Inferior parietal cortex (tissue), 1 donor: ENCODE data around the gene GARNL3.

Experiments
- DNase-seq: peaks from one replicate; pipeline ENCODE4 v3.0.0-alpha.2; 2016; ENCODE audit errors: extremely low spot score

The GARNL3 gene

DNA sequence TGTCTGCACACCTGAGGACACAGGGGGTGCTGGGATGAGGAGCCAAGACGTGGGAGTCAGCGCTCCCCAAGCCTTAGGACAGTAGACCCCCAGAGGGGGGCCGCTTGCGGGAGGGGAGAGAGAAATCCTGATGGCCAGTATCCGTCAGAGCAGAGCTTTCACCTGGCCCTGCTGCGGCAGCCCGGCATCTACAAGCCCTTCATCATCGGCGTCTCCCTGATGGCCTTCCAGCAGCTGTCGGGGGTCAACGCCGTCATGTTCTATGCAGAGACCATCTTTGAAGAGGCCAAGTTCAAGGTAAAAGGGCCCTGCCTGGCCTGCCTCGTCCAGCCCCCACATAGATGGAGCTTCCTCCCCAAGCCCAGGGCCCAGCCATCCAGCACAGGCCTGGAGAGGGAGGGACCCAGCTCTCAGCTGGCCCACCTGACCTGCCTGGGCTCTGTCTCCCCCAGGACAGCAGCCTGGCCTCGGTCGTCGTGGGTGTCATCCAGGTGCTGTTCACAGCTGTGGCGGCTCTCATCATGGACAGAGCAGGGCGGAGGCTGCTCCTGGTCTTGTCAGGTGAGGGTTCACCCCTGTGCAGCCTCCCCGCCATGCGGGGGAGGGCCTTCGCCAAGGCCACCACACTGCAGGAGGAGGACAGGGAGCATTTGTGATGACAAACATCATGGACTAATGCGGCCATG lies 139.1 kb downstream of the GARNL3 start:
- no peak for DNase-seq

DNA sequence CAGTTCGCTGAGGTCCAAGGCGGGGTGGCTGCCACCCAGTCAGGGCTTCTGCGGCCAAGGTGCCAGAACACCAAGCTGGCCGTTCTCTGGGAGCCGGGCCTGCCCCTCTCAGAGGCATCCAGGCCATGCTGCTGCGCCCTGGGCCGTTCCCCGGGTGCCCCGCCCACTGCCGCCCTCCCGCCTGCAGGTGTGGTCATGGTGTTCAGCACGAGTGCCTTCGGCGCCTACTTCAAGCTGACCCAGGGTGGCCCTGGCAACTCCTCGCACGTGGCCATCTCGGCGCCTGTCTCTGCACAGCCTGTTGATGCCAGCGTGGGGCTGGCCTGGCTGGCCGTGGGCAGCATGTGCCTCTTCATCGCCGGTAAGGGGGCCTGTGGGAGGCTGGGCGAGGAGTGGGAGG lies 140.1 kb downstream of the GARNL3 start:
- no peak for DNase-seq

DNA sequence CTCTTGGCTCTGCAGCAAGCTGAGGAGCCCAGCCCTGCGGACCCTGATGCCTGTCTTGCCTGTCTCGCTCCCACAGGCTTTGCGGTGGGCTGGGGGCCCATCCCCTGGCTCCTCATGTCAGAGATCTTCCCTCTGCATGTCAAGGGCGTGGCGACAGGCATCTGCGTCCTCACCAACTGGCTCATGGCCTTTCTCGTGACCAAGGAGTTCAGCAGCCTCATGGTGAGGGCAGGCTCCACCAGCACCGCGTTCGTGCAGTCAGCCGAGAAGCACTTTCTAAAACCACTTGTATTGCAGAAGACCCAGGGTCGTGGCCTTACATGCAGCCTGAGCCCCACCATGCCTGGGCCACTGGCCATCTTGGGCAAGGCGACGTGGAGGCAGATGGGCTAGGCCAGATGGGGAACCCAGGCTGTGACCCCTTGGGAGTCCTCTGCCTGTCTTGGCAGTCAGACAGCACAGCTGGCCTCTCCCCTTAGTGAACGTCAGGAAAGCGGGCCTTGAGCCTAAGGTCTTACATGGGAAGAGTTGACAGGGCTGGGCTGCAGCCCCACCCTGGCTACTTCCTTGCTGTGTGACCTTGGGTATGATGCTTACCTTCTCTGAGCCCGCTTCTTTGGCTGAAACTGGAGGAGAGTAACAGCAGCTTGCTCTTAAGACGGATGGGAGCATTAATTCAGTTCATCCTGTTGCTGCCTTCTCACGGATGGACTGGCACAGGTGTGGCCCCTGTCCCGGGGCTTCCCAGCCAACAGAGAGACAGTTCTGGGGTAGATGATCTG lies 141.0 kb downstream of the GARNL3 start:
- DNase-seq: no peak

- DNase-seq: no peak
Observed at GRCh38 chr9:127406799-127407491, 142.4 kb downstream of the GARNL3 start.

DNA sequence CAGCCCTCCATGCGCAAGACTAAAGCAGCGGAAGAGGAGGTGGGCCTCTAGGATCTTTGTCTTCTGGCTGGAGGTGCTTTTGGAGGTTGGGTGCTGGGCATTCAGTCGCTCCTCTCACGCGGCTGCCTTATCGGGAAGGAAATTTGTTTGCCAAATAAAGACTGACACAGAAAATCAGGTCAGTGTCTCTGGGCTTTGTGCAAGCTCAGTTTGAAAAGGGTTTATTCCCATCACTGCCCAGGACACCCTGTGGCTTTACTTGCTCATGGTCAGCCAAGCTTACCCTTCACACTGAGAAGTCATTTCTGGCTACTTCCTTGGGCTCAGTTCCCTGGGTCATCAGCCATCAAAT lies 142.9 kb downstream of the GARNL3 start:
- no peak for DNase-seq

GRCh38 chr9:127411122-127411521 lies 146.5 kb downstream of the GARNL3 start:
- DNase-seq: no peak

DNA sequence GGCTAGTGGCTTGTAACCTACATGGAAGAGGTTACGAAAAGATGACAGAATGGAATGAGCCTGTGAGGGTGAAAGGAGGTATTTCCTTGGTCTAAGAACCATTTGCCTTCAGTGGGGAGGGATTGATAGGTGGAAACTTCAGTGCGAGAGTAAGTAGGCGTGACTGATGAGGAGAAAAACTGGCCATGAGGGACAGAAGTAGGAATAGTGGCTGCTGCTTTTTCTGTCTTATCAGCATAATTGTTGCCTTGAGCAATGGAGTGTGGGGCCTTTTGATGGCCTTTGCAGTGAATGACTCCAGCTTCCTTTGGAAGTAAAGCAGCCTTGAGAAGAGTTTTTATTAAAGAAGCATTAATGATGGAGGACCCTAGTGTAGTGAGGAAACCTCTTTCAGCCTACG lies 150.6 kb downstream of the GARNL3 start:
- DNase-seq: no peak

- no peak for DNase-seq
Observed at GRCh38 chr9:127415657-127416056, 151.1 kb downstream of the GARNL3 start.

DNA sequence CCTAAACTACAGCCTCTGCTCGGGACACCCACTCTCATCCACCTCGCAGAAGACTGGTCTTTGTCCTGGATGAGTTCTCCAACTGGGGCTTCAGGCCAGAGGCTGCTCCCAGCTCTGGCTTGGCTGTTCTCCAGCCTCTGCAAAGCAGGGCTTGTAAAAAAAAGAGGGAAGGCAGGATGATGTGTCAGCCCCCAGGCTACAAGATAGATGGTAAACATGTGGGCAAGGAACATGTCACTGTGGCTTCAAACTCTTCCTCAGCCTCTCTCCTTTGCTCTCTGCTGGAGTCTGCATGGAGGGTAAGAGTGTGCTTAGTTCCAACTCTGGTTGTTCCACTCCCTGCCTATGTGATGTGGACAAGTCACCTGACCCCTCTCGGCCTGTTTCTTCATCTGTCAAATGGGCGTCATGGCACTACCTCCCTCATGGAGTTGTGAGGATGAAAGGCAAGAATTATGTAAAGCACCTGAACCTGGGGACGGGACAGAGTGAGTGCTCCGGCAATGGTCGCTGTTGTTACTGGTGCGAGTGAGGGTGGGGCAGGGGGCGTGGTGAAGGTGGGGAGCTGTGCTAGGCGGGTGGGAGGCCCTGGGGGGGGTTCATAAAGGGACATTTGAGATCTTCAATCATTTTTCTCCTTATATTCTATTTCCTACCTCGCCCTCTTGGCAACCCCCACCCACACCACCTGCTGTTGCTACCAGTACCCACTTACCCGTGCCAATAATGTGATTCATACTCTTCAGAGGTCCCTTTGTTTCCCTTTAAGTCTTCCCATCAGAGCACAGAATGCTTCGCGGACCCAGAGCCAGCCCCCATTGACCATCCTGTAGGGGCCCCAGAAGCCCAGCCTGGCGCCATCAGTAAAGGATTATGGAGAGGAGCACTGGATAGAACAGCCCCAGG lies 152.8 kb downstream of the GARNL3 start:
- DNase-seq: no peak

DNA sequence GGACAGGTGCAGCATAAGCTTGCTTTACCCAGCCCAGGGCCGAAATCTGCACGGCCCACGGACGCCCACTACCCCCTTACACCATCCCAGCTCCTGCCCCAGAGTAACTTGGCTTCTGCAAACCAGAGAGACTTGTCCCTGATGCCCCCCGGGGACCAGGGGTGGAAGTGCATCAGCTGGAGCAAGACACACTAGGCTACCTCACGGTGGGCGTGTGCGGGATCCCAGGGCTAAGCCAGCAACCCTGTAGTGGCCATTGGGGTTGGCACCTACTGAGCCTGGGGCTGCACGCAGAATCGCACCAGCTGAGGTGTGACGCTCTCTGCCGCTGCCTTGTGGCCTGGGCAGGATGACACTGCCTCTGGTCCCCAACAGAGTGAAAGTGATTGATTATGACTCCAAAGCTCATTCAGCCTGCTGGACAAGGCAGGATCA lies 153.5 kb downstream of the GARNL3 start:
- no peak for DNase-seq

DNA sequence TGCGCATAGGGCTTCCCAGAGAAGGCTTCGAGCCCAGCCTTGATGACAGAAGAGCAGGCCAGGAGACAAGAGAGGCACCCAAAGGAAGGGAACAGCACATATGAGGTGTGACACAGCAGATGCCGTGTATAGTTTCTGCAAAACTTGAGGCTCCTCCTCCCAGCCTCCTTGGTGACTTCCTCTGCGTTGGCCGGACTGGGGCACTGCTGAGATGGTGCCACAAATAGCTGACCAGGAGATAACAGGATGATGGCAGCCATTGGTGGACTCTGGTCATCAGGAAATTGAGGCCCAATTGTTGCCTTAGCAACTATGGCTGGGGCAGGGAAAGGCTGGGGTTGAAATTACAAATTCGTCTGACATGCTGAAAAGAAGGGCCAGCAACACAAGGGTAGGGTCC lies 154.8 kb downstream of the GARNL3 start:
- DNase-seq: no peak

DNA sequence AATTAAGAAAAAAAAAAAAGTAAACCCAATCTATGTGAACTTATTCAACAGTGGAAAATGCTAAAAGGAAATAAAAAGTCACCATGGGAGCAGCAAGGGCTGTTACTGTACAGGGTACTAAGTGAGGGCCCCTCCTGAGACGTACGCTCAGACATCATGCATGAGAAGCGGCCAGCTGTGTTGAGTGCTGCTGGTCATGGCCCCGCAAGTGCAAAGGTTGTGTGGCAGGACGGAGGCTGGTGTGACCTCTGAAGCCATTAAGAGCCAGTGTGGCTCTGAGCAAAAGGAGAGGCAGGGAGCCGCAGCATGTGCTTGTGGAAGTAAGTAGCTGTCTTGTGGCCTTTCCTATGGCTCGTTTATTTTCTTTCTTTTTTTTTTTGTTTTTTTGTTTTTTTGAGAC lies 156.5 kb downstream of the GARNL3 start:
- DNase-seq: no peak

DNA sequence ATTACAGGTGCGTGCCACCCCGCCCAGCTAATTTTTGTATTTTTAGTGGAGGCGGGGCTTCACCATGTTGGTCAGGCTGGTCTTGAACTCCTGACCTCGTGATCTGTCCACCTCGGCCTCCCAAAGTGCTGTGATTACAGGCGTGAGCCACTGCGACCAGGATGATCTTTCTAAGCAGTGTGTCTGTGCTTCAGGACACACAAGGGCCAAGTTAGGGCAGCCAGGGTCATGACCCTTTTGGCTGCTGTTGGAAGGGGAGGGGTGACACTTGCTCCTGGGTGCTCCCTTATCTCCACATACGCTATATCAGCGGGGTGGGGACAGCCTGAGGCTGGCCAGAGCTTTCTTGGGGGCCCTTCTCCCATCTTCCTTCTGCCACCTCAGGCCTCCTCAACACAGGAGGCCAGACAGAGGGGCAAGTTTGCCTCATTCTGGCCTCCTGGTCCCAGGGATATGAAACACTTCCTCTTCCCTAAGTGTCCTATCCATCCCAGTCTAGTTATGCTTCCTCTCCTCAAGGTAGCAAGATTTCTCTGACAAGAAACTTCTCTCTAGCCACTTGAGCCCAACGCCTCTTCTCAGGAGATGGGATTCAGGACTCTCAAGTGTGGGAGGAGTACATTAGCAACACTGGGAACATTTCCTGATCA lies 157.7 kb downstream of the GARNL3 start:
- no peak for DNase-seq

- DNase-seq: no peak
Observed at GRCh38 chr9:127422787-127423186, 158.2 kb downstream of the GARNL3 start.

DNA sequence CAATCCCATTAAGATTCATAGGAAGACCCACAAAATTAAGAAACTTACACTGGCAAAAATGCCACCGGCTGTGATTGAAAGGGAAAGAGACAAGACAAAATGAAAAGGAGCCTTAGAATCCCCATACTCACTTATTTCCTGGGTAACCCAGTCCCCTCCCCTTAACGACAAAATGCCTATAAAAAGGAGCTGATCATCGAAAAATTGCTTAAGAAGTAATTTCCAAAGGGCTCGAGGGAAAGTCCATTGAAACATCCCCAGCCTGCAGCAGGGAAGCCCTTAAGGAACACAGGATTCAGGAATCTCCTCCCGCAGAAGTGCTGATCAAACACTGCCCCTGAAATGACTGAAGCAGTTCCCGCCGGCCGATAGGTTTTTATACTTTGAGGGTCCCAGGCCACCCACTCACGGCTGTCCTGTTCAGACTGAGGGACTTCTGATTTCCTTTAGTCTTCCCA lies 158.9 kb downstream of the GARNL3 start:
- no peak for DNase-seq

GRCh38 chr9:127423934-127424675 lies 159.5 kb downstream of the GARNL3 start, which contains the start of gene ZNF79:
ZNF79 (plus strand) TSS chr9:127424382; CDS start chr9:127424788, 406 bp downstream.
- DNase-seq: peak; percentile 93

DNA sequence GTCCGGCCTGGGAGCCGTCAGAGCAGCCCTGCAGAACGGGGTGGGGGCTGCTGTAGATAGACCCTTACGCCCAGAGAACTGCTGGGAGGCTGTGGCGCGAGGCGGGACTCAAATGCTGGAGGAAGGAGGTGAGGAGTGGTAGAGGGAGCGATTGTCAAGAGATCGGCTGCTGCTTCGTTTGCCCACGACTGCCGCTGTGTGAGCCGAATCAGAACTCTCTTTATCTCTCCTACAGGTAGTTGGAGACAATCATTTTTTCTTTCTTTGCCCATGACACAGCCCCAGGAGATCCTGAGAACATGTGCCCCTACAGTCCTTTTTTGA lies 160.1 kb downstream of the GARNL3 start:
- DNase-seq: no peak

- no peak for DNase-seq
Observed at GRCh38 chr9:127426756-127427155, 162.2 kb downstream of the GARNL3 start.

GRCh38 chr9:127428348-127428747 lies 163.8 kb downstream of the GARNL3 start:
- DNase-seq: no peak

DNA sequence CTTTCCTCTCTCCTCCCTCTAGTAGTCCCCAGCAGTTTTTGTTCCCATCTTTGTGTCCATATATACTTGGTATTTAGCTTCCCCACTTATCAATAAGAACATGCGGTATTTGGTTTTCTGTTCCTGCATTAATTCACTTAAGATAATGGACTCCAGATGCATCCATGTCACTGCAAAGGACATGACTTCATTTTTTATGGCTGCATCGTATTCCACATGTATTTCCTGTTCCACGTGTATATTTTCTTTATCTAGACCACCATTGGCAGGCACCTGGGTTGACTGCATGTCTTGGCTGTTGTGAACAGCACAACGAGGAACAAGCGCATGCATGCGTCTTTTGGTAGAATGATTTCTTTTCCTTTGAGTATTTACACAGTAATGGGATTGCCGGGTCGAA lies 165.8 kb downstream of the GARNL3 start:
- no peak for DNase-seq
